H1 (cell line): ENCODE results near the gene ATP6V1G3. TPM values are rescaled to one million over a fixed set of nuclear protein-coding genes. Genes with fewer than 3 reads are reported as not detected.

Source experiments
- ATF2 ChIP-seq: IDR thresholded peaks from 2 replicates; pipeline ENCODE4 v1.6.1; 2012; ENCODE audit warnings: low read length, inconsistent platforms
- GABPA ChIP-seq: IDR thresholded peaks from 2 replicates; pipeline ENCODE4 v1.6.1; 2011; ENCODE audit warnings: mild to moderate bottlenecking, low read length, moderate library complexity, borderline replicate concordance; ENCODE audit not compliant: insufficient read depth
- JUN ChIP-seq: IDR thresholded peaks from 2 replicates; pipeline ENCODE4 v1.6.1; 2011; ENCODE audit warnings: low read depth, mild to moderate bottlenecking, improper control_type of control experiment, low read length
- SP4 ChIP-seq: IDR thresholded peaks from 2 replicates; pipeline ENCODE4 v1.6.1; 2012; ENCODE audit warnings: low read length, inconsistent platforms
- polyA plus RNA-seq, 7 experiments: library from polyadenylated mRNA; depleted of rRNA in 3 of 7; stranded (reverse) in 5 of 7; unstranded in 2 of 7; fragments of >200 nt in 5 of 7; fragments of 200-250 nt in 2 of 7; gene quantifications; 1 replicate in 5 of 7; 2 replicates in 1 of 7; 4 replicates in 1 of 7; pipeline versions ENCODE4 v1.2.1 to v1.2.3, GENCODE V29; 2011 to 2013; ENCODE audit warnings: missing spikeins in 2 of 7, mixed read lengths in 2 of 7
- total RNA-seq: library from RNA; stranded (reverse); fragmentation: NEBNext Ultra II Directional; extraction: Animal tissue kit (Norgen Biotek cat#: 25700); gene quantifications from 2 replicates; pipeline ENCODE4 v1.2.1, GENCODE V29; 2021

ATP6V1G3 gene
- total and polyA plus RNA-seq, 2 of the 8 experiments (the other 6 are each of a cell fraction or from before 2014, with no cell fraction given): not detected

DNA sequence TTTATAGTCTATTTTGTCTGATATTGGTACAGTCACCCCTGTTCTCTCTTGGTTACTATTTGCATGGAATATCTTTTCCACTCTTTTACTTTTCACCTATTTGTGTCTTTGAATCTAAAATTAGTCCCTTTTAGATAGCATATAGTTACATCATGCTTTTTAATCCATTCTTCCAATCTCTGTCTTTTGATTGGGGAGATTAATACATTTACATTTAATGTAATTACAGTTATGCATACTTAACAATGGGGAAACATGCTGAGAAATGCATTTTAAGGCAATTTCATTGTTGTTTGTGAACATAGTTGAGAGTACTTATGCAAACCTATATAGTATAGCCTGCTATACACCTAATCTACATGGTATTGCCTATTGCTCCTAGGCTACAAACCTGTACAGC lies 48.4 kb upstream of the ATP6V1G3 start (continued):
- TF ChIP-seq ATF2 (no peak), GABPA (no peak), SP4 (no peak), JUN (no peak)
- TF ChIP-seq, all 59 proteins: peak for 0
